HepG2 (cell line): ENCODE measurements around the gene WNT5A. TPM values are rescaled to one million over a fixed set of nuclear protein-coding genes. Genes with fewer than 3 reads are reported as not detected.

Source experiments
- ATAC-seq: fragments of 200-7000 bp; cut with Tn5 transposase; 3 replicates; pipeline ENCODE4 v1.9.1; 2020; ENCODE audit warnings: mild to moderate bottlenecking, moderate library complexity
- BruUV-seq: library from RNA; stranded (reverse); fragments of 400-500 nt; replicated peaks from 2 replicates; lab custom pipeline; 2021; lab: Mats Ljungman, UMichigan
- CTCF ChIA-PET: fragments of 300-600 bp; formaldehyde crosslinking; extraction: SDS; loops from one replicate; lab custom pipeline; 2021; ENCODE audit warnings: low total read pairs, inconsistent platforms, low intra/inter-chr PET ratio; lab: Yijun Ruan, JAX
- POLR2A ChIA-PET: fragments of 350-600 bp; sonication (Branson Sonifier 250); formaldehyde crosslinking; loops from one replicate; lab custom pipeline; 2020; ENCODE audit warnings: antibody characterized with exemption, inconsistent platforms; lab: Yijun Ruan, JAX
- DNase-seq: peaks from one replicate; pipeline ENCODE4 v3.0.0-alpha.2; 2015; ENCODE audit warnings: low spot score
- FAIRE-seq: peaks from 3 replicates; lab custom pipeline; 2011; peaks lifted over from hg19 to GRCh38; lab: Jason Lieb, UNC
- H2AFZ ChIP-seq: one replicate; pipeline ENCODE4 v1.6.1; 2011; ENCODE audit warnings: low read length, inconsistent platforms
- H3K27ac ChIP-seq: fragments of 300-600 bp; 3 replicates; pipeline ENCODE4 v1.8.0; 2011; ENCODE audit warnings: mixed run types, mild to moderate bottlenecking, mixed read lengths, low read length, inconsistent platforms; ENCODE audit not compliant: insufficient read depth; ENCODE audit errors: extremely low read length
- H3K27me3 ChIP-seq, 2 experiments: fragments of 200-600 bp in 1 of 2; 2 replicates in 1 of 2; 3 replicates in 1 of 2; pipeline versions ENCODE4 v1.6.0 to v1.8.0; 2011; ENCODE audit warnings: low read length in 2 of 2, mild to moderate bottlenecking in 2 of 2, moderate library complexity in 2 of 2, inconsistent platforms in 1 of 2; ENCODE audit not compliant: insufficient read depth in 2 of 2, control insufficient read depth in 1 of 2
- H3K36me3 ChIP-seq, 2 experiments: fragments of 200-600 bp in 1 of 2; replicated peaks in 1 of 2; 2 replicates in 1 of 2; 3 replicates in 1 of 2; pipeline versions ENCODE4 v1.5.1 to v1.8.0; 2011; ENCODE audit warnings: low read length in 2 of 2, inconsistent platforms in 1 of 2; ENCODE audit not compliant: insufficient read depth in 2 of 2, control insufficient read depth in 1 of 2
- H3K4me1 ChIP-seq: 2 replicates; pipeline ENCODE4 v1.5.1; 2012; ENCODE audit warnings: low read length, inconsistent platforms; ENCODE audit not compliant: insufficient read depth
- H3K4me2 ChIP-seq: 2 replicates; pipeline ENCODE4 v1.6.0; 2011; ENCODE audit warnings: low read depth, low read length, inconsistent platforms
- H3K4me3 ChIP-seq, 3 experiments: fragments of 200-600 bp in 1 of 3; sonication (generic), shearing (Covaris generic) in 1 of 3; replicated peaks in 1 of 3; 2 replicates each; pipeline ENCODE4 v1.5.1; 2011 to 2016; ENCODE audit warnings: low read length in 3 of 3, inconsistent platforms in 2 of 3, low read depth in 2 of 3, mild to moderate bottlenecking in 2 of 3, control low read depth in 1 of 3, mixed read lengths in 1 of 3; ENCODE audit not compliant: insufficient read depth in 1 of 3
- H3K79me2 ChIP-seq: one replicate; pipeline ENCODE4 v1.6.1; 2011; ENCODE audit warnings: low read length, inconsistent platforms; ENCODE audit not compliant: insufficient read depth
- H3K9ac ChIP-seq: 2 replicates; pipeline ENCODE4 v1.6.0; 2011; ENCODE audit warnings: mild to moderate bottlenecking, low read depth, low read length, inconsistent platforms; ENCODE audit not compliant: insufficient read depth
- H3K9me3 ChIP-seq: 2 replicates; pipeline ENCODE4 v1.5.1; 2012; ENCODE audit warnings: mild to moderate bottlenecking, low read length
- H4K20me1 ChIP-seq: 2 replicates; pipeline ENCODE4 v1.6.0; 2011; ENCODE audit warnings: inconsistent platforms, mild to moderate bottlenecking, low read length, moderate library complexity; ENCODE audit not compliant: insufficient read depth
- DDIT3 ChIP-seq: sonication (generic); formaldehyde crosslinking; IDR thresholded peaks from 2 replicates; pipeline ENCODE4 v1.4.0; 2020; ENCODE audit warnings: mild to moderate bottlenecking, missing genetic modification reagents
- EP300 ChIP-seq, 3 experiments: sonication (generic) in 1 of 3; formaldehyde crosslinking in 1 of 3; IDR thresholded peaks; 2 replicates each; pipeline versions ENCODE4 v1.5.1 to v1.6.1; 2011 to 2020; ENCODE audit warnings: low read depth in 2 of 3, low read length in 2 of 3, borderline replicate concordance in 1 of 3, improper control_type of control experiment in 1 of 3, mild to moderate bottlenecking in 1 of 3, missing genetic modification reagents in 1 of 3, moderate library complexity in 1 of 3
- ESRRA ChIP-seq: sonication (generic); formaldehyde crosslinking; IDR thresholded peaks from 2 replicates; pipeline ENCODE4 v1.5.1; 2020; ENCODE audit warnings: mild to moderate bottlenecking, low read depth, missing genetic modification reagents
- EZH2 ChIP-seq: conservative IDR thresholded peaks from 2 replicates; pipeline ENCODE4 v1.6.1; 2012; ENCODE audit warnings: mild to moderate bottlenecking, low read depth, low read length, moderate library complexity
- KAT2B ChIP-seq: fragments of 150-350 bp; IDR thresholded peaks from 2 replicates; pipeline ENCODE4 v1.6.1; 2014; ENCODE audit warnings: low read depth, low read length, borderline replicate concordance
- ZFP62 ChIP-seq: sonication (generic); formaldehyde crosslinking; IDR thresholded peaks from 2 replicates; pipeline ENCODE4 v1.4.0; 2020; ENCODE audit warnings: missing genetic modification reagents
- WGBS: methylation state at CpG from one replicate; pipeline ENCODE4 v1.1.6; 2017; ENCODE audit warnings: low lambda C conversion rate; 5-methylcytosine and 5-hydroxymethylcytosine counted together
- in situ Hi-C: cut with HindIII; loops from 2 replicates; pipeline ENCODE4 v1.10.0; 2017; ENCODE audit warnings: low pct_unique_long_range_greater_than_20kb; ENCODE audit not compliant: extremely low pct_ligation_motif_present
- intact Hi-C: fragments of 100-400 bp; cut with micrococcal nuclease; formaldehyde crosslinking; loops from one replicate; pipeline ENCODE4 v1.10.0; 2022; ENCODE audit not compliant: unreplicated experiment
- polyA plus RNA-seq, 8 experiments: library from polyadenylated mRNA; depleted of rRNA in 3 of 8; stranded (reverse) in 7 of 8; unstranded in 1 of 8; fragments of >200 nt; fragmentation: Illumina TruSeq in 4 of 8; extraction: Trizol in 4 of 8; gene quantifications; 2 replicates each; pipeline versions ENCODE4 v1.2.1 to v1.2.3, GENCODE V29; 2011 to 2016; ENCODE audit warnings: low read depth in 4 of 8, missing spikeins in 1 of 8, mixed read lengths in 1 of 8; ENCODE audit not compliant: insufficient read depth in 1 of 8
- total RNA-seq, 5 experiments: library from RNA; depleted of rRNA; stranded (reverse); fragments of >200 nt; fragmentation: Illumina TruSeq; extraction: Trizol; gene quantifications; 2 replicates each; pipeline ENCODE4 v1.2.3, GENCODE V29; 2016; ENCODE audit warnings: low read depth in 1 of 5
- TF ChIP-seq, protein P1 (sequence below): sonication (generic); formaldehyde crosslinking; IDR thresholded peaks from 2 replicates; pipeline ENCODE4 v1.9.0; 2021; ENCODE audit warnings: mild to moderate bottlenecking, missing genetic modification reagents
- TF ChIP-seq, protein P2 (sequence below): sonication (generic); formaldehyde crosslinking; IDR thresholded peaks from 2 replicates; pipeline ENCODE4 v1.8.1; 2023; ENCODE audit warnings: mild to moderate bottlenecking, missing genetic modification reagents, borderline replicate concordance
- TF ChIP-seq, protein P3 (sequence below): sonication (generic); formaldehyde crosslinking; IDR thresholded peaks from 2 replicates; pipeline ENCODE4 v1.4.0; 2020; ENCODE audit warnings: missing genetic modification reagents

Gene WNT5A
- total and polyA plus RNA-seq, 2 of the 13 experiments (the other 11 are each of a cell fraction or from before 2014, with no cell fraction given), result not detected

- CTCF ChIA-PET, result no interaction called here
- Histone ChIP-seq H3K4me2 (peak overlapping the region; percentile 27; the same call in 1 of the 2 replicates), H3K36me3 (no peaks in the 10 kb centered on the region), H3K9ac (no peak overlapping the region), H3K4me3 (no peak overlapping the region)
- WGBS, result 7% methylated on average over 33 of the region's 71 CpGs
- ATAC-seq (no peak), FAIRE-seq (no peak)
- in situ Hi-C loops, result loop anchor here (5.0 to 10.0 kb wide), 3 partner anchors 257 to 757 kb away; no protein-coding TSS in a partner anchor
- TF ChIP-seq, protein P1, sequence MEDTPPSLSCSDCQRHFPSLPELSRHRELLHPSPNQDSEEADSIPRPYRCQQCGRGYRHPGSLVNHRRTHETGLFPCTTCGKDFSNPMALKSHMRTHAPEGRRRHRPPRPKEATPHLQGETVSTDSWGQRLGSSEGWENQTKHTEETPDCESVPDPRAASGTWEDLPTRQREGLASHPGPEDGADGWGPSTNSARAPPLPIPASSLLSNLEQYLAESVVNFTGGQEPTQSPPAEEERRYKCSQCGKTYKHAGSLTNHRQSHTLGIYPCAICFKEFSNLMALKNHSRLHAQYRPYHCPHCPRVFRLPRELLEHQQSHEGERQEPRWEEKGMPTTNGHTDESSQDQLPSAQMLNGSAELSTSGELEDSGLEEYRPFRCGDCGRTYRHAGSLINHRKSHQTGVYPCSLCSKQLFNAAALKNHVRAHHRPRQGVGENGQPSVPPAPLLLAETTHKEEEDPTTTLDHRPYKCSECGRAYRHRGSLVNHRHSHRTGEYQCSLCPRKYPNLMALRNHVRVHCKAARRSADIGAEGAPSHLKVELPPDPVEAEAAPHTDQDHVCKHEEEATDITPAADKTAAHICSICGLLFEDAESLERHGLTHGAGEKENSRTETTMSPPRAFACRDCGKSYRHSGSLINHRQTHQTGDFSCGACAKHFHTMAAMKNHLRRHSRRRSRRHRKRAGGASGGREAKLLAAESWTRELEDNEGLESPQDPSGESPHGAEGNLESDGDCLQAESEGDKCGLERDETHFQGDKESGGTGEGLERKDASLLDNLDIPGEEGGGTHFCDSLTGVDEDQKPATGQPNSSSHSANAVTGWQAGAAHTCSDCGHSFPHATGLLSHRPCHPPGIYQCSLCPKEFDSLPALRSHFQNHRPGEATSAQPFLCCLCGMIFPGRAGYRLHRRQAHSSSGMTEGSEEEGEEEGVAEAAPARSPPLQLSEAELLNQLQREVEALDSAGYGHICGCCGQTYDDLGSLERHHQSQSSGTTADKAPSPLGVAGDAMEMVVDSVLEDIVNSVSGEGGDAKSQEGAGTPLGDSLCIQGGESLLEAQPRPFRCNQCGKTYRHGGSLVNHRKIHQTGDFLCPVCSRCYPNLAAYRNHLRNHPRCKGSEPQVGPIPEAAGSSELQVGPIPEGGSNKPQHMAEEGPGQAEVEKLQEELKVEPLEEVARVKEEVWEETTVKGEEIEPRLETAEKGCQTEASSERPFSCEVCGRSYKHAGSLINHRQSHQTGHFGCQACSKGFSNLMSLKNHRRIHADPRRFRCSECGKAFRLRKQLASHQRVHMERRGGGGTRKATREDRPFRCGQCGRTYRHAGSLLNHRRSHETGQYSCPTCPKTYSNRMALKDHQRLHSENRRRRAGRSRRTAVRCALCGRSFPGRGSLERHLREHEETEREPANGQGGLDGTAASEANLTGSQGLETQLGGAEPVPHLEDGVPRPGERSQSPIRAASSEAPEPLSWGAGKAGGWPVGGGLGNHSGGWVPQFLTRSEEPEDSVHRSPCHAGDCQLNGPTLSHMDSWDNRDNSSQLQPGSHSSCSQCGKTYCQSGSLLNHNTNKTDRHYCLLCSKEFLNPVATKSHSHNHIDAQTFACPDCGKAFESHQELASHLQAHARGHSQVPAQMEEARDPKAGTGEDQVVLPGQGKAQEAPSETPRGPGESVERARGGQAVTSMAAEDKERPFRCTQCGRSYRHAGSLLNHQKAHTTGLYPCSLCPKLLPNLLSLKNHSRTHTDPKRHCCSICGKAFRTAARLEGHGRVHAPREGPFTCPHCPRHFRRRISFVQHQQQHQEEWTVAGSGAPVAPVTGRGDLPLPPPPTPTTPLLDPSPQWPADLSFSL (CRISPR knock-in tag), result no peak
- TF ChIP-seq ESRRA (no peak), KAT2B (no peak), ZFP62 (CRISPR knock-in tag) (no peak), DDIT3 (CRISPR knock-in tag) (no peak), EZH2 (peak; percentile 77; the same call in 1 of the 2 replicates), EP300 (IDR thresholded peaks at IDR 0.05; ENCODE audit: low read depth in 2 of 2, low read length in 2 of 2) (no peak), EP300 (CRISPR knock-in tag; IDR thresholded peaks at IDR 0.05; ENCODE audit: borderline replicate concordance) (no peak)
- TF ChIP-seq, protein P2, sequence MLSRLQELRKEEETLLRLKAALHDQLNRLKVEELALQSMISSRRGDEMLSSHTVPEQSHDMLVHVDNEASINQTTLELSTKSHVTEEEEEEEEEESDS (CRISPR knock-in tag), result no peak
- TF ChIP-seq, protein P3, sequence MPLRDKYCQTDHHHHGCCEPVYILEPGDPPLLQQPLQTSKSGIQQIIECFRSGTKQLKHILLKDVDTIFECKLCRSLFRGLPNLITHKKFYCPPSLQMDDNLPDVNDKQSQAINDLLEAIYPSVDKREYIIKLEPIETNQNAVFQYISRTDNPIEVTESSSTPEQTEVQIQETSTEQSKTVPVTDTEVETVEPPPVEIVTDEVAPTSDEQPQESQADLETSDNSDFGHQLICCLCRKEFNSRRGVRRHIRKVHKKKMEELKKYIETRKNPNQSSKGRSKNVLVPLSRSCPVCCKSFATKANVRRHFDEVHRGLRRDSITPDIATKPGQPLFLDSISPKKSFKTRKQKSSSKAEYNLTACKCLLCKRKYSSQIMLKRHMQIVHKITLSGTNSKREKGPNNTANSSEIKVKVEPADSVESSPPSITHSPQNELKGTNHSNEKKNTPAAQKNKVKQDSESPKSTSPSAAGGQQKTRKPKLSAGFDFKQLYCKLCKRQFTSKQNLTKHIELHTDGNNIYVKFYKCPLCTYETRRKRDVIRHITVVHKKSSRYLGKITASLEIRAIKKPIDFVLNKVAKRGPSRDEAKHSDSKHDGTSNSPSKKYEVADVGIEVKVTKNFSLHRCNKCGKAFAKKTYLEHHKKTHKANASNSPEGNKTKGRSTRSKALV (CRISPR knock-in tag), result peak; percentile 15; the same call in 1 of the 2 replicates
- TF ChIP-seq, all 625 proteins: peak for 2
- intact Hi-C loops, result no loop called here
- no peak overlapping the region for H3K27ac ChIP-seq
- peaks cover 4 to 36% of the 10 kb centered on the region in 2 experiments; a peak in 4 of 5 replicates for H3K27me3 ChIP-seq
- no peak for DNase-seq
- BruUV-seq, result no TSS peak
- H2AFZ ChIP-seq, result no peak overlapping the region
- H3K79me2 ChIP-seq, result no peaks in the 10 kb centered on the region
- H3K4me1 ChIP-seq, result peaks cover 5% of the 10 kb centered on the region; the same call in 1 of the 2 replicates
- POLR2A ChIA-PET, result no interaction called here
- H4K20me1 ChIP-seq, result no peaks in the 10 kb centered on the region
- no peaks in the 10 kb centered on the region for H3K9me3 ChIP-seq
Measured at GRCh38 chr3:55487381-55488241, 505 bp upstream of the WNT5A start.
